Activated CD4-positive, CD25-positive, alpha-beta regulatory T cell (primary cell): ENCODE measurements around the gene SYMPK.

Experiments
- DNase-seq, 4 experiments: peaks; one replicate each; lab custom pipeline; 2025; lab: John Stamatoyannopoulos, UW

Gene SYMPK

DNA sequence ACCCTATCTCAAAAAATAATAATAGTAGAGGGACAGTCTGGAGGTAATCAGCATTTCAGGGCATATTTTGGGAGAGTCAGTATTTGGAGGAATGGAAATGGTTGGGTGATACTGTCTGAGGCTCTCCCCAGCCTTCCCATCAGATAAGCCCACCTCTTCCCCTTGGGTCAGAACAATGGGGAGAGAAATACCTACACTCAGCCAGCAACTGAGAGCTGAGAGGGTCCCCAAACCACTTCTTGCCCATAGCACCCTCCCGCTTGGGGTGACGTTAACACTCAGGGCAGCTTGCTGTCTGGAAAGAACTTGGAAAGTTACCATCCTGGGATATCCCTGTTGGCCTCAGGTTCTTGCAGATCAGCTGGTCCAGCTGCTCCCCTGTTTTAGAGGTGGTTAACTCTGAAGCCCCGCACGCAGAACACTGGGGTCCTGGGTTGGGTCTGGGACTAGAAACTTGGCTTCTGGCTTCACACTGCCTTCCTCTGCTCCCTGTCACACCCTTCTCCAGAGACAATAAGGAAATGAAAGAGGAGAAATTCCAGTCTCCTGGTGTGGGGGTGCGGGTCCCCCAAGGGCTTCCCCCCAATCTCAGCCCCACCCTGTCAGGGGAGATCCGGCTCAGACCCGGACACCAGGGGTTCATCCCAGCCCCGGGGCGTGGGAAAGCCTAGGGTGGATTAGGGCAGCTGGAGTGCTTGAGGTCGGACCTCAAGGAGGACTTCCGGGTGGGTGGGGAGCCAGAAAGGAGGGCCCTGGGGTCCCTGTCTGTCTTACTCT, 3.6 kb upstream of the SYMPK start:
- DNase-seq = no peak

DNA sequence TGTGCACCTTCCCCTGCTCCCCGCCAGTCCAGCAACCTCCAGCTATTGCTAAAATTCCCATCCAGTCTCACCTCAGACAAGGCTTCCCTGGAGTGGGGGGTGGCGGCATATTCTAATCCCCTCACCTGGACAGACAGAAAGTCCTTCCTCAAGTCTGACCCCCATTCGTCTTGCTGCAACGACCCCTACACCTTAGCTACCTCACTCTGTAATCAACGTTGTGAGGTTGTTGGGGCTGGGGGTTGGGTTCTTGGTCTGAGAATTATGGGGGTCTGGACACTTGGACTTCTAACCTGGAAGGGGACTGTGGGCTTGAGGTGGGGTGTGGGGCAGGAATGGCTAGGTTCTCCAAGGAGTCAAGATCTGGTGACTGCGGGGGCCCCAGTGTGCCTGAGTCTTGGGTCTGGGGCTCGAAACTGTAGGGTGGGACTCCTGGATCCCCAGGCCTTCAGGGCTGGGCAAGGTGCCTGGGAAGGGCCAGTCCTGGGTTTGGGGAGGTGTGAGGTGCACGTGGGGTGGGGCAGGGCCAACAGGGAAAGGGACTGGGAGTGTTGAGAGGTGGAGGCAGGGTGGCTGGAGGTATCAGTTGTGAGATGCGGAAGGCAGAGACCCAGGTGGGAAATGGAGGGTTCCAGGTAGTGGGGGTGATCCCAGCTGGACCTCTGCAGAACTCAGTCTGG, 2.5 kb upstream of the SYMPK start:
- DNase-seq = no peak

DNA sequence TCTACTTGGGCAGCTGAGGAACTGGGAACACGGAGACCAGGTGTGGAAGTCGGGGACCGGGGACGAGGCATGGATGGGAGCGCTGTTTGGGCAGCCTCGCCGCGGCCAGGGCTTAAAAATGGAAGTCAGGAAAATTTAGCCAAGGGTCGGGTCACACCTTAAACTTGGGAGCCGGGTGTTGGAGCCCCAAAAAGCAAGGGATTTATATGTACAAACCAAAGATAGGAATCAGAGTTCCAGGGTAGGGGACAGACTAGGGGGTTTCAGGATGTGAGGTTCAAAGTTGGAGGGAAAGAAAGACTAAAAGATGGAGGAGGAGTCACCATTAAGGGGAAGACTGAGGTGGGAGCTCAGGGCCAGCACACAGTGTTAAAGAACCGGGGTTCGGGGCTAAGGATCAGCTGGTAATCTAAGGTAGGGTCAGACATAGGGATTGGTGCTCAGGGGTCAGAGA, 1.7 kb upstream of the SYMPK start:
- DNase-seq = no peak

DNA sequence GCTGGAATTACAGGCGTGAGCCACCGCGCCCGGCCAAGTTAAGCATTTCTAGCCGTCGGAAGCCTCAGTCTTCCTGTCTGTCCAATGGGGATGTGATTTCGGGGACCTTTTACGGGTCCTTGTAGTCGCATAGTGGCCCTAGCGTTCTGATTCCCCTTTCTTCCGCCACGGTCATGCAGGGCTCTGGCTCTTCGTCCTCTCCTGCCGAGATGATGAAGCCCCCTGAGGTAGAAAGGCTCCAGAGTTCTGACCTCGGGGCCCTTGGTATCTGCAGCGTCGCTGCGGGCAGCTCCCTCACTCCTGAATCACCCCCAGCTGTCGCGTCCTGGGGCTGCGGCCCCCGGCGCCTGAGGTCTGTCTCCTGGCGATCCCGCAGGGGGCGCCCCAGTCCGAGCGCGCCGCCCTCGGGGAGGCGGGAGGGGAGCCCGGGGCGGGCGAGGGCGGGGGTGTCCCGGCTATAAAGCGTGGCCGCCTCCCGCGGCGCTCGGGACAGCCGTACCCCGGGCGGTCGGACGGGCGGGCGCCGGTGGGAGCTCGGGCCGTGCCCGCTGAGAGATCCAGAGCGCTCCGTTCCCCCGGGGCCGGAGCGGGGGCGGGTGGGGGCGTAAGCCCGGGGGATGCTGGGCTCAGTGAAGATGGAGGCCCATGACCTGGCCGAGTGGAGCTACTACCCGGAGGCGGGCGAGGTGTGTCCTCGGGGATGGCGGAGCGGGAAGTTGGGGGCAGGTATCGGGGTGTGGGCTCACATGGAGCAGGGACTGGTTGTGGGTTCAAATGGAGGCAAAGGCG, 1.1 kb upstream of the SYMPK start, which contains the start of gene FOXA3:
Gene FOXA3 (plus strand): TSS at position 487 of the 789 bp plus-strand sequence. CDS start 131 bp downstream, at position 618.
- peak in 3 of 4 experiments; percentile 19 to 27 (median 20) for DNase-seq

DNA sequence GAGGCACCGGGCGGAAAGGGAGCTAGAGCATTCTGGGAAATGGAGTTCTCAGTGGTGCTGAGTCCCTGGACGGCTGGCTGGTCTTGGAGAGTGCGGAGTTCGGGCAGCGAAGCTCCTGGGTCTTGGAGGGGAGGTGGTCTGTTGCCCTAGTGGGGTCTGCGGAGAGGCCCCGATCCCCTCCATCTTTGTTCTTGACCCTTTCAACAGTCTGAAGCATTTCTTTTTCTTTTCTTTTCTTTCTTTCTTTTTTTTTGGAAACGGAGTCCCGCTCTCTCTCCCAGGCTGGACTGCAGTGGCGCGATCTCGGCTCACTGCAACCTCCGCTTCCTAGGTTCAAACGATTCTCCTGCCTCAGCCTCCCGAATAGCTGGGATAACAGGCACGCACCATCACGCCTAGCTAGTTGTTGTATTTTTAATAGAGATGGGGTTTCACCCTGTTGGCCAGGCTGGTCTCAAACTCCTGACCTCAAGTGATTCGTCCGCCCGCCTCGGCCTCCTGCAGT, 440 bp upstream of the SYMPK start:
- DNase-seq = no peak

DNA sequence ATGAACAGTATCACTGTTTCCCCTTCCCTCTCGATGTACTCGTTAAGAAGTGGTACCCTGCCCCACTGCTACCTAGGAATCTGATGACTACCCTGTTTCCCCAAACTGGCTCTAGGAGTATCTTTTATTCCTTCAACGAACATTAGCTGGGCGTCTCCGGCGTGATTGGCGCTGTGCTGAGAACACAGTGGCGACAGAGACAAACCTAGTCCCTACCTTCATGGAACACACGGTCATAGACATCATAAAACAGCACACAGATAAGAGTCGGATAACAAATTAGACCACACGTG, 730 bp downstream of the SYMPK start:
- DNase-seq = no peak

DNA sequence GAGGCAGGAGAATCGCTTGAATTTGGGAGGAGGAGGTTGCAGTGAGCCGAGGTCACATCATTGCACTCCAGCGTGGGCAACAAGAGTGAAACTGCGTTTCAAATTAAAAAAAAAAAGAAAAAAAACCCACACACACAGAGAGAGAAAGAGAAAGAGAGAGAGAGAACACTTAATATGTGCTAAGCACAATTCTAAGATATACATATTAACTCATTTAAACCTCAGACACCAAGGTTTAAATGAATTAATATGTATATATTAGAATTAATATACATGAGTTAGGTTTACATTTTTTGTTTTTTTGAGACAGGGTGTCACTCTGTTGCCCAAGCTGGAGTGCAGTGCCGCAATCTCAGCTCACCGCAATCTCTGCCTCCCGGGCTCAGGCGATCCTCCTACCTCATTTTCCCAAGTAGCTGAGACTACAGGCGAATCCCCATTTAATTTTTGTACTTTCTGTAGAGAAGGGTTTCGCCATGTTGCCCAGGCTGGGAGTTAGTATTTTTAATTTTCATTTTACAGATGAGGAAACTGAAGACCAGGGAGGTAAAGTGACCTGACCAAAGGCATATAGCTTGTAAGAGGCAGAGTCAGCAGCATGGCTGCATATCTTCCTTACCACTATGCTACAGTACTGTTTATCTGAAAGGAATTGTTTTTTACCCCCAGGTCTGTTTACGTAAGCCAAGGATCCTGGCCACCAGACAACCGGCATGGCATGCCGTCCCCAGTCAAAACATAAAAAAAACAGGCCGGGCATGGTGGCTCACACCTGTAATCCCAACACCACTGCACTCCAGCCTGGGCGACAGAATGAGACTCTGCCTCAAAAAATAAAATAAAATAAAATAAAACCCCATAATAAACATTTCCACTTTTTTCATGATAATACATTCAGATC, 2.3 kb downstream of the SYMPK start:
- no peak for DNase-seq

DNA sequence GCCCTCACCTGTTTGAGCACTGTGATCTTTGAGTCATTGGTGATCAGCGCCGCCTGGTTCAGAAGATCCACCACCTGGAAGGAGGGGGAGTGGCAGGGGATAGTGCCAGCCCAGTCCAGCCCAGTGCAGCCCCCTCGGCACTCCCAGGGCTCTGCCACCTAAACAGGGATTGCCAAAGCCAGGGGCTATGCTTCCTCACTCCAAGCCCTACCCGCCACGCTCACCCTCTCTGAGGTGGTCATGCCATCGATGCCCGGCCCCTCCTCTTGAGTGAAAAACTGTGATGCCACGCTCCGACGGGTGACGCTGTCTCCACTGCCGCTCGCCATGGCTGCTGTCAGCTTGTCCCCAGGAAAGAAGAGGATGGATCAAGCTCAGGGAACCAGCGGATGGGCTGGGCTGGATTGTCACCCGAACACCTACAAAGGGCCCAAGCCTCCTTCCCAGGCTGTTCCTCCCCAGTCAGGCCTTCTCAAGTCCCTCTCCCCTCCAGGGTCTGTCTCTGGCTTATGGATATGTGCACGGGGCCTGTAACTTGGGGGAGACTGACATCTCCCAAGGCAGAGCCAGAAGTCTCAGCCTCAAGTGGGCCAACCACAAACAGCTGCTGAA, 8.7 kb downstream of the SYMPK start:
- DNase-seq = no peak

DNA sequence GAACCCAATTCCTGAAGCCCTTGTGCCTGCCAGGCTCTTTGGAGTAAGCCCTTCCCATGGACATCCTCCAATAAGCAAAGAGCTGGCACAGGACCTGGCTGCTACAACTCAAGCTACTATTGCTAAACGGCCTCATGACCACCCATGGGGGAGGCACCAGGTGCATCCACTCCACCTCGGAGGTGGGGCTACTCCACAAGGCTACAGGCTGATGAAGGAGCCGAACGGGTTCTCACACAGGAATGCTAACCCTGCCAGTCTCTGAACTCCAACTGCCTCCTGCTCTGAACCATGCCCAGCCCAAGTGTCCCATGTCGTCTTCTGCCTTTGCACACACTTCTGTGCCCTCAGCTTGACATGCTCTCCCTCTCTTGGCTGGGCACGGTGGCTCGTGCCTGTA, 10.0 kb downstream of the SYMPK start:
- DNase-seq = no peak

DNA sequence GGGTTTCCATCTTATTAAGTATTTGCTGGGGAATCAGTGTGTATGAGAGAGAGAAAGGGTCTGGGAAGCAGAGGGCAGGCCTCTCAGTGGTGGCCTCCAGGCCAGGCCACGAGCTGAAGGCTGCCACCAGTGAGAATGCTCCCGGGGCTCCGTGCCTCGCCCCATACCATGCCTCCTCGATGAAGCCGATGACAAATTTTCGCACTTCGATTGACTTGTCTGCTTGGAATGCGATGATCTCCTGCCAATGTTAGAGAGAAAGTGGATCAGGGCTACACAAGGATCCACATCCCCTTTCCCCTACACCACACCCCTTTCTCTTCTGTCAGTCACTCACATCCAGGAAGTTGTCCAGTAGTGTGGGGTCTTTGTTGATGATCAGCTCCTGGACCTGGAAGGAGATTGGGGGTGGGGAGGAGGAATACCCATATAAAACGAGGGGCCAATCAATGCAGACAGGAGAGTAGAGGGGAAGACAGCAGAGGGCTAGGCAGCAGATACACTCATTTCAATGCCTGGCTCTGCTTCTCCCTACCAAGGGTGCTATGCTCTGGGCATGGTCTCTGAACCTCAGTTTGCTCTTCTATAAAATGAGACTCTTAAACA, 10.7 kb downstream of the SYMPK start:
- no peak for DNase-seq

DNA sequence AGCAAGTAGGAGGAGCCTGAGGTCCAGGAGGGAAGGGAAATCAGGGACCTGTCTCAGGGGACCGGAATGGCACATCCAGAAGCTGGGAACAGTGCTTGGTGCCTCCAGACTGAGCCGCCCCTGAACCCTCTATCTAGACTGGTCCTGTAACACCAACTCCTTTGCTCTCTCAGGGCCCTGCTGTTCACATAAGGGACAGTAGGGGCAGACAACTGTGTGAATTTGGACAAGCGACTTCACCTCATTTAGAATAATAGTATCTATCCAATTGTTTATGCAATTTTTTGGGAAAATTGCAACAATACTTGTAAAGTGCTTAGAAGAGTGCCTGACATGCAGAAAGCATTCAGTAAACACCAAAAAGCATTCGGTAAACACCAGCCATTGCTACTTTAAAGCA, 14.0 kb downstream of the SYMPK start:
- no peak for DNase-seq

DNA sequence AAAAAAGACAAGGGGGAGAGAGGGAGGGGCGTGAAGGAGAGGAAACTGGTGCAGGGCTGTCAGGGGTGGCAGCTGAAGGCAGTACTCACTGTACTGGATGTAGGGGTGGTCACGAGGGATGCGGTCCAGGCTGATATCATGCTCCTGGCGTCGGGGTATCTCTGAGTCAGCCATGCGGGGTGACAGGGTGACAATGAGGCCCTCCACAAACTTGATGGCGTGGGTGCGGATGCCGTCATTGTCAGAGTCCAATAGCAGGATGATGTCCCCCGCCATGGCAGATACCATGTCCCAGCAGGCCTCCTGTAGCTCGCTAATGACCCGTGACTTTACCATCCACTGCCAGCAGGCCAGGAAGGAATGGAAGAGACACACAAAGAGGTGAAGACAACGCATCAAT, 15.3 kb downstream of the SYMPK start:
- DNase-seq = no peak

DNA sequence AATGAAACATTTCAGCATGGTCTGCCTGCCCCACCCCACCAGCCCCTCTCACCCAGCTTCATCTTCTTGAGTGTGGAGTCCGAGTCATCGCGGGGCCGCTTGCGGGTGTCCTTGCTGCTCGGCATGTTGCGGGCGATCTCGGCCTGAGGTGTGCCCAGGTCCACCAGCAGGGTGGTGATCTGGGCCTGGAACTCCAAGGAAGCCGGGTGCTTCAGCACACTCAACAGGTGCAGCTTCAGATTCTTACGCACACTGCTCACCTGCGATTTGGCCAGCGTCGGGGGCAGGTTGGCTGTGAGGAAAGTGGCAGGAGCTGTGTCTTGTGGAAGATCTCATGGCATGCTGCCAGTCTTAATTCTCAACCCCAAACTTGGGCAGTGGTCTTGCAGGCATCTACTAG, 20.7 kb downstream of the SYMPK start:
- DNase-seq = no peak

DNA sequence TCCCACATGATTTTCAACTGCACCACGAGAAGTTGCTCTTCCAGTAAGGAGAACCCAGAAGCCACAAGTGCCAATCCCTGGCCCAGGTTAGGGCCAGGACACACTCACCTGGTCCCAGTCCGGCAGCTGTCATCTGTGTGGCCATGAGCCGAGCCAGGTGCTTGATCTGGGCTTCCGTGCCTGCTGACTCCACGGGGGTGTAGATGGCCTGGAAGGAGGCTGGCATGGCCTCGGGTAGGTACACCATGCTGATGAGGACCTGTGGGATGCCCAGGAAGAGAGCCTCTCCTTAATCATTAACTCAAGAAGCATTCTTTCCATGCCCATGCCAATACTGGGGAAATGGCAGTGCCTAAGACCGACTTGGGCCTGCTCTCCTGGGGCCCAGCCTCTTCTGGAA, 28.0 kb downstream of the SYMPK start:
- no peak for DNase-seq

DNA sequence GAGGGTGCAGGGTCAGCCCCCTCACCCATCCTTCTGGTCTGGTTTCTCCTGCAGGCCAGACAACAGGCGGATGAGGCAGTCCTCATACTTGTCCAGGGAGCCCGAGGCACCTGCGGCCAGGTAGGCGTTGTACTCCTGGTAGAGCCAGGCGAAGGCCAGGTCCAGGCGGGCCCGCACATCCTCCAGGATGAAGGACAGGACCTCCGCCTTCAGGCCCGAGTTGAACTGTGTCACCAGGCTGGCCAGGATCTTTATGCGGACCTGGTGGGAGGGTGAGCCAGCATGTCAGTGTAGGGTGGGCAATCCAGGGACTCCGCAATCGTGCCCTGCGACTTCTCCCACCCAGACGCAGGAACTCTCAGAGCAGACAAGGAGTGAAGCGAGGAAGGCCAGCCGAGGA, 34.0 kb downstream of the SYMPK start:
- DNase-seq = no peak

DNA sequence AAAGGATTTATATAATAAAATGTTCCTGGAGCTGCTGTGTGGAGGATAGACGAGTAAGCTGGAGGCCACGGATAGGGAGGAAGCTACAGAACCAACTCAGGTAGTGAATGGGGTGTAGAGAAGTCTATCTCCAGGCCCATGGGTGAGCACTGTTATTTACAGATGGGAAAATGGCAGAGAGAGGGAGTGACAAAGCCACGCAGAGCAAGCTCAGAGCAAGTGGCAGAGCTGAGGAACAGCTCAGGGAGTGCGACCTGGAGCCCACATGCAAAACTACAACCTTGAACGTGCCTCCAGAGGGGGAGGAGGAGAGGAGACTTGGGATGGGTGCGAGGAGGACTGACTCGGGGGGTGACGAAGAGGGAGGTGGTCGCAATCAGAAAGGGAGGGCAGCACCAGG, 34.4 kb downstream of the SYMPK start:
- DNase-seq = no peak

DNA sequence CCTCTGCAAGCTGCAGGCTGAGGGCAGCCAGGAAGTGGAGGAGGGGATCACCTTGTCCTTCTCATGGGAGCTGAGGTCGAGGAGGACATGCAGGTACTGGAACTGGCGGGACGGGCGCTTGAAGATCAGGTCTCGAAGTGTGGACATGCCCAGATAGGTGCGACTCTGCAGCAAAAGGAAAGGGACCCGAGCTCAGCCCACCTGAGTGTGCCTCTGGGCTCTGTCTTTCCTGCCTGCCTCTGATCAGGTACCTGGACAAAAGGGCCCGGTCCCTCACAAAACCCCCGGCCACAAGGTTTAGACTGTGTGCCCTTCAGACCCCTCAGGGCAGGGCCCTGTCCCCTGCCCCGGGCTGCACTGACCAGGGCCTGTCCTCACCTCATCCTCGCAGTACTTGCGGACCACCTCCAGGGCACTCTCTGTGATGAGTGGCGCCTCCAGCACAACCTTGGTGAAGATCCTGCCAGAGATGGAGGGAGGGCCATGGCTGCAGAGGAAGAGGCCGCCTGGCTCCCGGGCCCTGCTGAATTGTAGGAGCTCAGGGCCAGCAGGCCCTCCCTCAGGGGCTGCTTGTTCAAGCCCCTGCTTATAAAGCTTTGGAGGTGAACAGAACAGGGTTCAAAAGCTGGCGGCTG, 35.4 kb downstream of the SYMPK start:
- no peak for DNase-seq

DNA sequence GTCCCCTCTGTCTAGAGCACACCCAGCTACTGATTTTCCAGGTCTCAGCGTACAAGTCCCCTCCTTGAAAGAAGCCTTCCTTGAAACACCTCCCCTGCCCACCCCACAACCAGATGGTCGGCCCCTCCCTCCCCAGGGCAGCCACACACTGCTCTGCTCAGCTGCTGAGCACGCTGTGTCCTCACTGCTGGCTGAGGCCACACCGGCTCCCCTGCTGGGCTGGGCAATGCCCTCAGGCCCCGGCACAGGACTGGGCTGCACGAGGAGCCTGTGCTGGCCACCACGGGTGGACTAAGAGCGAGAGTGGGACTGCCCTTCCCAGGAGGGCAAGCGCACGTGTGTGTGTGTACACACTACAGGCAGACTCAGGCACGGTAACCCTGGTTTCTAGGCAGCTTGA, 36.0 kb downstream of the SYMPK start:
- no peak for DNase-seq

DNA sequence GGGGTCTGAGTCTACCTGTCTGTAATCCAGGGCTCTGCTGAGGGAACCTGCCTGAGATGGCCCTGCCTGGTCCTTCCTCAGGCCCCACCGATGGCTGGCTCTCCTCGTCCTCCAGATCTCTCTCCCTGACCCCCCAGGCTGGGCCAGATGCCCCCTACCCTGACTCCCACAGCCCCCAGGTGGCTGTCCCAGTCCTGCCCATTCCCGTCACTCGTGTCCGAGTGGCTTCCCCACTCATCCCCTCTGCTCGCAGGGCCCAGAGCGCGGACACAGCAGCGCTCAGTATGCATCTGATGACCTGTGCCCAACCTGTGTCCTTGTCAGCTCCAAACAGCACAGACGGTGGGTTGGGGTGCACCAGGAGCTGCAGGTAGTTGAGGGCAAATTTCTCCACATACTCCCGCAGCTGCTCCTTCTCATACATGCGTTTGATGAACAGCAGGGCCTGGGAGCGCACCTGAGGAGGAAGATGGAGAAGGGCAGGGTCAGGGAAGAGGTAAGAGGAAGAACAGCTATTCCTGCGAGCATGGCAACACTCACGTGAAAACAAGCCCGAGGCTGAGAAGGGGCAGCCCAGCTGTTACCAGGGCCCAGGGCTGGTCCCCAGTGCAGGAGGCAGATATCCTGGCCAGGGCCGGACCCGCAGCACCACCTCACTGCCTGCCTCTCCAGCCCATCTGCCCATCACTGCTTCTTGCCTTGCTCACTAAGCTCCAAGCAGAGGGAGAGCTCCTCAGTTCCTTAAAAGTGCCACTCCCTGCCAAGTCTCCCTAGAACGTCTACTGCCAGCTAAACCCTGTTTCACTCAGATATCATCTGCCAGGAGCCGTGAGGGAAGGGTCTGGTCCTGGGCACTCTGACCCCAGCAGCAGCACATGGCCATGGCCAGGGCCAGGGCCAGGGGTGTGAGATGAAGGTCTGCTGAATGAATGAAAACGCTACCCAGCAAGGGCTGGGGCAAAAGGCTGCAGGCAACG, 36.7 kb downstream of the SYMPK start:
- no peak for DNase-seq
